Psoas muscle (tissue), 8 donors: ENCODE data around the gene DHRS3. TPM values are rescaled to one million over a fixed set of nuclear protein-coding genes. Genes with fewer than 3 reads are reported as not detected.

Experiments
- ATAC-seq, 4 donors: fragments of 200-7000 bp; cut with Tn5 transposase; one replicate each; pipeline ENCODE4 v1.9.1; 2020; ENCODE audit warnings: moderate library complexity in 3 of 4, mild to moderate bottlenecking in 2 of 4
- DNase-seq, 2 donors: peaks; one replicate each; pipeline ENCODE4 v3.0.0-alpha.2; 2020
- H3K27ac ChIP-seq: fragments of 200-600 bp; one replicate; pipeline ENCODE4 v1.8.0; 2022
- H3K27me3 ChIP-seq, 3 donors: fragments of 200-600 bp in 1 of 3; one replicate each; pipeline versions ENCODE4 v1.6.1 to v1.8.0; 2013 to 2022; ENCODE audit warnings: low read length in 2 of 3, mild to moderate bottlenecking in 2 of 3, moderate library complexity in 1 of 3; ENCODE audit not compliant: insufficient read depth in 3 of 3
- H3K36me3 ChIP-seq, 2 donors: fragments of 200-600 bp in 1 of 2; one replicate each; pipeline versions ENCODE4 v1.6.1 to v1.8.0; 2013 to 2022; ENCODE audit warnings: low read depth in 1 of 2, mild to moderate bottlenecking in 1 of 2, moderate library complexity in 1 of 2; ENCODE audit not compliant: insufficient read depth in 1 of 2
- H3K4me1 ChIP-seq: fragments of 200-600 bp; one replicate; pipeline ENCODE4 v1.8.0; 2022
- H3K4me3 ChIP-seq: fragments of 200-600 bp; one replicate; pipeline ENCODE4 v1.8.0; 2022; ENCODE audit warnings: mild to moderate bottlenecking
- H3K9me3 ChIP-seq: fragments of 200-600 bp; one replicate; pipeline ENCODE4 v1.8.0; 2022
- WGBS, 3 donors: extraction: QIAGEN DNeasy Blood & Tissue Kit; methylation state at CpG; one replicate each; pipeline versions ENCODE4 v1.1.6 to v1.1.7; 2013; 5-methylcytosine and 5-hydroxymethylcytosine counted together
- intact Hi-C, 2 donors: fragments of 100-400 bp; cut with DNase I; formaldehyde crosslinking; loops; one replicate each; pipeline versions ENCODE4 v1.11.0 to v1.14.2; 2022
- polyA plus RNA-seq, 3 donors: library from polyadenylated mRNA; stranded (reverse); fragments of 200-250 nt; gene quantifications; one replicate each; pipeline ENCODE4 v1.2.3, GENCODE V29; 2013
- total RNA-seq, 4 donors: library from RNA; stranded (reverse); fragmentation: NEBNext Ultra II Directional in 2 of 4; extraction: Animal tissue kit (Norgen Biotek cat#: 25700) in 2 of 4; gene quantifications; one replicate each; pipeline versions ENCODE4 v1.2.1 to v1.2.4, GENCODE V29; 2021 to 2023
- TF ChIP-seq, protein P1 (sequence below): fragments of 200-600 bp; IDR thresholded peaks from one replicate; pipeline ENCODE4 v1.8.0; 2022; ENCODE audit warnings: antibody characterized with exemption
- donor health status: healthy with polysubstance abuse.
- donor health status: DM: no; HTN: no; CAD: no; lungs with moderate emphysema.
- donor health status: Bipolar disorder and iron deficiency.
- donor health status: healthy.
- donor health status: DM: yes; HTN: yes; CAD: no.
- donor health status: DM: no; HTN: no; CAD: no.
- donor health status: DM: no; HTN: no; CAD: no.
- donor health status: DM: yes; HTN: yes; CAD: no.

The DHRS3 gene
- total and polyA plus RNA-seq, 7 donors, result 21.7 to 78.7 (median 41.2) TPM

DNA sequence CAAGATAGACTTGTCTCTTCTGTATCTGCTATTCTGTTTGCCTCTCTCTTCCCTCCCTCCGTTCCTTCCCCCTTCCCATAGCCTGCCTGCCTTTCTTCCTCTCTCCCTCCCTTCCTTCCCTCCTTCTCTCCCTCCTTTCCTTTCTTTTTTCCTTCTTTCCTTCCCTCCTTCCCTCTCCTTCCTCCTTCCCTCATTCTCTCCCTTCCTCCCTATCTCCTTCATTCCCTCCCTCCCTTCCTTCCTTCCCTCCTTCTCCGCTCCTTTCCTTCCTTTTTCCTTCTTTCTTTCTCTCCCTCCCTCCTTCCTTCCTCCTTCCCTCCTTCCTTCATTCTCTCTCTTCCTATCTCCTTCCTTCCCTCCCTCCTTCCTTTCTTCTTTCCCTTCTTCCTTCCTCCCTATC, 26.8 kb upstream of the DHRS3 start:
- peaks cover 11% of the 10 kb centered on the region for H3K9me3 ChIP-seq
- no peaks in the 10 kb centered on the region for H3K36me3 ChIP-seq
- no peaks in the 10 kb centered on the region for H3K4me1 ChIP-seq
- no peak for ATAC-seq
- TF ChIP-seq, protein P1, sequence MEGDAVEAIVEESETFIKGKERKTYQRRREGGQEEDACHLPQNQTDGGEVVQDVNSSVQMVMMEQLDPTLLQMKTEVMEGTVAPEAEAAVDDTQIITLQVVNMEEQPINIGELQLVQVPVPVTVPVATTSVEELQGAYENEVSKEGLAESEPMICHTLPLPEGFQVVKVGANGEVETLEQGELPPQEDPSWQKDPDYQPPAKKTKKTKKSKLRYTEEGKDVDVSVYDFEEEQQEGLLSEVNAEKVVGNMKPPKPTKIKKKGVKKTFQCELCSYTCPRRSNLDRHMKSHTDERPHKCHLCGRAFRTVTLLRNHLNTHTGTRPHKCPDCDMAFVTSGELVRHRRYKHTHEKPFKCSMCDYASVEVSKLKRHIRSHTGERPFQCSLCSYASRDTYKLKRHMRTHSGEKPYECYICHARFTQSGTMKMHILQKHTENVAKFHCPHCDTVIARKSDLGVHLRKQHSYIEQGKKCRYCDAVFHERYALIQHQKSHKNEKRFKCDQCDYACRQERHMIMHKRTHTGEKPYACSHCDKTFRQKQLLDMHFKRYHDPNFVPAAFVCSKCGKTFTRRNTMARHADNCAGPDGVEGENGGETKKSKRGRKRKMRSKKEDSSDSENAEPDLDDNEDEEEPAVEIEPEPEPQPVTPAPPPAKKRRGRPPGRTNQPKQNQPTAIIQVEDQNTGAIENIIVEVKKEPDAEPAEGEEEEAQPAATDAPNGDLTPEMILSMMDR, result no peak
- WGBS, 3 donors, result 75 to 95% (median 94%) methylated on average over 2 of the region's 2 CpGs
- H3K4me3 ChIP-seq, result no peak overlapping the region
- intact Hi-C loops, result no loop called here
- no peak for DNase-seq
- H3K27ac ChIP-seq, result no peak overlapping the region
- no peaks in the 10 kb centered on the region for H3K27me3 ChIP-seq

DNA sequence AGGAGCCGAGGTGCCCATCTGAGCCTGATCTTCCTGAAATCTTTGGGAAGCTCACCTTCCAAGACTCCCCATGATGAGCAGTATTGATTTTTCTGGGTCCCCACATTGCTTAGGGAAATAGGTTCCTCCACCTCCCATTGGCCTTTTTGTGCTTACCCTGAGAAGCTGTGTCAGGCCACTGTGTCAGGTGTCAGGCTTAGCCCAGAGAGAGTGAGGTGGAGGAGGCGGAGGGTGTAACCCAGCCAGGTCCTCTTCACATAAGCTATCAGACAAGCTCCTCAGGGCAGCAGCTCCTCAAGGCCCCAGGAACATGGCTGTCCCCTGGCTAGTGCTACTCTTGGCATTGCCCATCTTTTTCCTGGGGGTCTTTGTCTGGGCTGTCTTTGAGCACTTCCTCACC, 26.2 kb upstream of the DHRS3 start:
- no peak overlapping the region for H3K27ac ChIP-seq
- no peaks in the 10 kb centered on the region for H3K36me3 ChIP-seq
- ATAC-seq, result no peak
- WGBS, 3 donors, result 83 to 89% (median 88%) methylated on average over 2 of the region's 2 CpGs
- H3K4me3 ChIP-seq, result no peak overlapping the region
- DNase-seq, result peak in 1 of 2 donors; percentile 35
- no peaks in the 10 kb centered on the region for H3K4me1 ChIP-seq
- intact Hi-C loops, result no loop called here
- H3K27me3 ChIP-seq, result no peaks in the 10 kb centered on the region
- H3K9me3 ChIP-seq, result peaks cover 17% of the 10 kb centered on the region
- TF ChIP-seq, protein P1, result no peak

DNA sequence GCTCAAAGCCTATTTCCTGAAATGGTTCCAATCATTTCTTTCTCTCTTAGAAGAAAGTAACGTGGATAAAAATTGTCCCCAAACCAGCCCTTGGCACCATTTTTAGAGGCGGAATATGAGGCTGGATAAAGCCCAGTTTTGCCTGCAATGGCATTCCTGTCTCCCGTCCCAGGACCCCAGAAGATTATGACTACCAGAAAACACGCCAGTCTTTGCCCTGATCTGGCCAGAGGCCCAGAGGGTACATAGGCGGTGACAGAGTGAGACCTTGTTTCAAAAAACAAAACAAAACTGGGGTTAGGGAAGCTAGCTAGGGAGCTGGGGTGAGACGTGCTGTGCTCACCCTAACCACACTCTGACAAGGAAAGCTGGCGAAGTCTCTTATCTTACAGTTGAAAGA, 25.8 kb upstream of the DHRS3 start, which contains the start of gene AADACL4:
Gene AADACL4 (plus strand): TSS at position 301 of the 400 bp plus-strand sequence. CDS start 462 bp downstream, outside the sequence.
- H3K4me3 ChIP-seq, result no peak within 1 kb of the TSS
- intact Hi-C loops, result no loop called here
- no peak for ATAC-seq
- no peaks in the 10 kb centered on the region for H3K27me3 ChIP-seq
- H3K9me3 ChIP-seq, result peaks cover 21% of the 10 kb centered on the region
- TF ChIP-seq, protein P1, result no peak
- no peaks in the 10 kb centered on the region for H3K4me1 ChIP-seq
- no peak for DNase-seq
- H3K27ac ChIP-seq, result no peak within 1 kb of the TSS
- WGBS, 3 donors, result 80 to 81% (median 81%) methylated on average over 7 of the region's 7 CpGs
- no peaks in the 10 kb centered on the region for H3K36me3 ChIP-seq

DNA sequence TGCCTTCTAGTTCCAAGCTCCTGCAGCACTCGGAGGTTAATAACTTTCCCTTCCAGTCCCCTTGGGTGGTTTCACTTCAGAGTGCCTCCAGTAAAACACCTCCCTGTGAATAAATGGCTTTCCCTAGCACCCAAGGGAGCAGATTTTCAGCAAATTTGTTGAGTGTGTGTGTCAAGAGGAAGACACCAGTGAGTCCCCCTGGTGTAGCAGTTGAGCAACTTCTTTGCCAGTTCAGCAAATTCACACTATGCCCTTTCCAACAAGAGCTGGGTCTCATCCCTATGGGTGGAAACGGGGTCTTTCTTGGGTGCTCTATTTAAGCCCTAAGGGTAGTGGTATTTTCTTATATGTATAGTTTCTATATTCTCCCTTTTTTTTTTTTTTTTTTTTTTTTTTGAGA, 25.1 kb upstream of the DHRS3 start:
- H3K4me1 ChIP-seq, result no peaks in the 10 kb centered on the region
- intact Hi-C loops, result no loop called here
- ATAC-seq, result no peak
- H3K27me3 ChIP-seq, result no peaks in the 10 kb centered on the region
- WGBS, 3 donors, result 85 to 96% (median 91%) methylated on average over 2 of the region's 2 CpGs
- TF ChIP-seq, protein P1, result no peak
- peaks cover 21% of the 10 kb centered on the region for H3K9me3 ChIP-seq
- H3K27ac ChIP-seq, result no peak overlapping the region
- no peaks in the 10 kb centered on the region for H3K36me3 ChIP-seq
- H3K4me3 ChIP-seq, result no peak overlapping the region
- DNase-seq, result no peak

DNA sequence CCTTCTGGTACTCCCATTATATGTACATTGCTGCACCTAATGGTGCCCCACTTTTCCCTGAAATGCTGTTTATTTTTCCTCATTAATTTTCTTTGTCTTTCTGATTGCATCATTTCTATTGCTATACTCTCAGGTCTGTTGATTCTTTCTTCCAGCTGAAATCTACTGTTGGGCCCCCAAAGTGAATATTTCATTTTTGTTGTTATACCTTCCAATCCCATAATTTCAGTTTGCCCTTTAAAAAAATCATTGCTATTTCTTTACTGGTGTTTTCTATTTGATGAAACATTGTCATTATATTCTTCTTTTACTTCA, 22.9 kb upstream of the DHRS3 start:
- TF ChIP-seq, protein P1, result no peak
- intact Hi-C loops, result no loop called here

More for the DNA sequence above, 22.9 kb upstream of the DHRS3 start:
- Histone ChIP-seq H3K9me3 (peaks cover 21% of the 10 kb centered on the region), H3K4me3 (no peak overlapping the region), H3K36me3 (no peaks in the 10 kb centered on the region), H3K27me3 (no peaks in the 10 kb centered on the region), H3K4me1 (no peaks in the 10 kb centered on the region), H3K27ac (no peak overlapping the region)
- no peak for ATAC-seq
- no peak for DNase-seq
